Liver (tissue), 9 donors: Measurements from ENCODE around the gene CUBN. TPM values are rescaled to one million over a fixed set of nuclear protein-coding genes. Genes with fewer than 3 reads are reported as not detected.

Experiments
- DNase-seq: peaks from one replicate; pipeline ENCODE4 v3.0.0-alpha.2; 2017; ENCODE audit warnings: low spot score
- H3K27ac ChIP-seq, 2 donors: one replicate each; pipeline ENCODE4 v1.7.0; 2013; ENCODE audit warnings: inconsistent platforms in 2 of 2, low read length in 2 of 2, control low read depth in 1 of 2, low read depth in 1 of 2, mild to moderate bottlenecking in 1 of 2
- H3K27me3 ChIP-seq, 4 donors: one replicate each; pipeline versions ENCODE4 v1.6.1 to v1.7.0; 2013; ENCODE audit warnings: low read length in 3 of 4, inconsistent platforms in 1 of 4, mild to moderate bottlenecking in 1 of 4, moderate library complexity in 1 of 4; ENCODE audit not compliant: control insufficient read depth in 4 of 4, insufficient read depth in 4 of 4
- H3K36me3 ChIP-seq, 4 donors: one replicate each; pipeline versions ENCODE4 v1.6.1 to v1.7.0; 2013; ENCODE audit warnings: low read length in 3 of 4, mild to moderate bottlenecking in 3 of 4, low read depth in 1 of 4, moderate library complexity in 1 of 4; ENCODE audit not compliant: control insufficient read depth in 4 of 4, insufficient read depth in 3 of 4
- H3K4me1 ChIP-seq, 4 donors: one replicate each; pipeline versions ENCODE4 v1.6.1 to v1.7.0; 2013; ENCODE audit warnings: low read length in 3 of 4, mild to moderate bottlenecking in 3 of 4, moderate library complexity in 1 of 4; ENCODE audit not compliant: control insufficient read depth in 4 of 4, insufficient read depth in 4 of 4
- H3K4me3 ChIP-seq, 3 donors: one replicate each; pipeline versions ENCODE4 v1.6.1 to v1.7.0; 2013; ENCODE audit warnings: low read length in 3 of 3, control low read depth in 1 of 3, low read depth in 1 of 3, mild to moderate bottlenecking in 1 of 3
- H3K9ac ChIP-seq, 2 donors: one replicate each; pipeline ENCODE4 v1.7.0; 2013; ENCODE audit warnings: low read length in 2 of 2, mild to moderate bottlenecking in 2 of 2, moderate library complexity in 2 of 2, control low read depth in 1 of 2, low read depth in 1 of 2
- H3K9me3 ChIP-seq, 4 donors: one replicate each; pipeline versions ENCODE4 v1.6.1 to v1.7.0; 2013; ENCODE audit warnings: low read length in 3 of 4; ENCODE audit not compliant: control insufficient read depth in 4 of 4
- EGR1 ChIP-seq, 2 donors: IDR thresholded peaks; 2 replicates each; pipeline ENCODE4 v1.6.1; 2016 to 2018; ENCODE audit warnings: antibody characterized with exemption in 2 of 2, low read depth in 2 of 2
- FOXA2 ChIP-seq: IDR thresholded peaks from 2 replicates; pipeline ENCODE4 v1.6.1; 2016; ENCODE audit warnings: antibody characterized with exemption
- GABPA ChIP-seq, 2 donors: IDR thresholded peaks in 1 of 2; conservative IDR thresholded peaks in 1 of 2; 2 replicates each; pipeline ENCODE4 v1.6.1; 2016; ENCODE audit warnings: antibody characterized with exemption in 2 of 2, mild to moderate bottlenecking in 1 of 2, moderate library complexity in 1 of 2
- JUND ChIP-seq, 2 donors: IDR thresholded peaks; 2 replicates each; pipeline ENCODE4 v1.6.1; 2016; ENCODE audit warnings: antibody characterized with exemption in 2 of 2
- NR2F2 ChIP-seq: IDR thresholded peaks from 2 replicates; pipeline ENCODE4 v1.6.1; 2016; ENCODE audit warnings: antibody characterized with exemption
- RAD21 ChIP-seq, 2 donors: IDR thresholded peaks; 2 replicates each; pipeline ENCODE4 v1.6.1; 2016; ENCODE audit warnings: antibody characterized with exemption in 2 of 2, mild to moderate bottlenecking in 2 of 2
- RXRA ChIP-seq, 2 donors: IDR thresholded peaks; 2 replicates each; pipeline ENCODE4 v1.6.1; 2017 to 2018; ENCODE audit warnings: antibody characterized with exemption in 2 of 2, mild to moderate bottlenecking in 1 of 2
- SP1 ChIP-seq: IDR thresholded peaks from 2 replicates; pipeline ENCODE4 v1.6.1; 2018; ENCODE audit warnings: antibody characterized with exemption, mild to moderate bottlenecking
- TAF1 ChIP-seq: conservative IDR thresholded peaks from 2 replicates; pipeline ENCODE4 v1.6.1; 2016; ENCODE audit warnings: antibody characterized with exemption, mild to moderate bottlenecking
- YY1 ChIP-seq: IDR thresholded peaks from 2 replicates; pipeline ENCODE4 v1.6.1; 2016; ENCODE audit warnings: antibody characterized with exemption, mild to moderate bottlenecking
- WGBS: extraction: QIAGEN DNeasy Blood & Tissue Kit; methylation state at CpG from one replicate; pipeline ENCODE4 v1.1.7; 2013; 5-methylcytosine and 5-hydroxymethylcytosine counted together
- polyA plus RNA-seq, 2 donors: library from polyadenylated mRNA; stranded (reverse) in 1 of 2; unstranded in 1 of 2; fragments of 200-250 nt in 1 of 2; fragments of >200 nt in 1 of 2; fragmentation: Nextera tagmentation in 1 of 2; extraction: Ambion mirVana in 1 of 2; gene quantifications; one replicate each; pipeline versions ENCODE4 v1.2.1 to v1.2.3, GENCODE V29; 2013 to 2015
- total RNA-seq, 2 donors: library from RNA; depleted of rRNA; stranded (reverse); fragments of >200 nt; gene quantifications; one replicate each; pipeline ENCODE4 v1.2.3, GENCODE V29; 2014
- TF ChIP-seq, protein P1 (sequence below): IDR thresholded peaks from 2 replicates; pipeline ENCODE4 v1.6.1; 2016; ENCODE audit warnings: antibody characterized with exemption
- TF ChIP-seq, protein P2 (sequence below): IDR thresholded peaks from 2 replicates; pipeline ENCODE4 v1.6.1; 2016; ENCODE audit warnings: antibody characterized with exemption, mild to moderate bottlenecking
- TF ChIP-seq, protein P3 (sequence below): fragments of 150-350 bp; IDR thresholded peaks from 2 replicates; pipeline ENCODE4 v1.5.1; 2017; ENCODE audit warnings: improper control_type of control experiment, low read depth, low read length; ENCODE audit not compliant: missing input control
- TF ChIP-seq, protein P4 (sequence below): IDR thresholded peaks from 2 replicates; pipeline ENCODE4 v1.6.1; 2016; ENCODE audit warnings: antibody characterized with exemption
- donor health status: healthy.
- donor health status: healthy.
- donor health status: healthy.
- donor health status: healthy.
- donor health status: healthy.

CUBN gene
- total and polyA plus RNA-seq, 4 donors: 0.01 to 0.67 (median 0.30) TPM

DNA sequence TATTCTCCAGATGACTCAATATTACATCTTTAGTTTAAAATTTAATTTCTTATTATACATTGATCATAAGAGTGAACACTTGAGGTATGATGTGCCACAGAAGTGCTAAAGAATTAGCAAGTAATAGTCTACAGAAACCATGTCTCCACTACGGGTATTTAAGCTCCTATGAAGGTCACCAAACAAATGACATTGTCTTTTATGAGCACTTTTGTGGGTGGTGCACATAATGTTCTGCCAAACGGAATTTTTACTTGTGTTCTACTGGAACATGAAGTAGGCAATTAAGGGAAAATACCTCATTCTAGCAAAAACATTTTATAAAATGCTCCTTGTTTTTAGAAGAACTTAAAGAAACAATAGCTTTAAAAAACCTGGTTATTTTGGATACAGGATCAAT is 27.4 kb upstream of the CUBN start:
- no peak for DNase-seq
- Histone ChIP-seq H3K4me3 (no peak overlapping the region), H3K36me3 (no peaks in the 10 kb centered on the region), H3K27me3 (no peaks in the 10 kb centered on the region), H3K27ac (no peak overlapping the region), H3K9me3 (no peaks in the 10 kb centered on the region), H3K4me1 (no peaks in the 10 kb centered on the region), H3K9ac (no peak overlapping the region)
- TF ChIP-seq YY1 (no peak), TAF1 (no peak), EGR1 (IDR thresholded peaks at IDR 0.05; ENCODE audit: low read depth in 2 of 2) (no peak), RAD21 (IDR thresholded peaks at IDR 0.05) (no peak), RXRA (IDR thresholded peaks at IDR 0.05) (no peak), SP1 (no peak), FOXA2 (no peak), JUND (IDR thresholded peaks at IDR 0.05) (no peak), GABPA (IDR thresholded peaks at IDR 0.05 in 1 of 2, conservative IDR thresholded peaks at IDR 0.05 in 1 of 2) (no peak)
- TF ChIP-seq, protein P1, sequence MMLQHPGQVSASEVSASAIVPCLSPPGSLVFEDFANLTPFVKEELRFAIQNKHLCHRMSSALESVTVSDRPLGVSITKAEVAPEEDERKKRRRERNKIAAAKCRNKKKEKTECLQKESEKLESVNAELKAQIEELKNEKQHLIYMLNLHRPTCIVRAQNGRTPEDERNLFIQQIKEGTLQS: no peak
- TF ChIP-seq, protein P2, sequence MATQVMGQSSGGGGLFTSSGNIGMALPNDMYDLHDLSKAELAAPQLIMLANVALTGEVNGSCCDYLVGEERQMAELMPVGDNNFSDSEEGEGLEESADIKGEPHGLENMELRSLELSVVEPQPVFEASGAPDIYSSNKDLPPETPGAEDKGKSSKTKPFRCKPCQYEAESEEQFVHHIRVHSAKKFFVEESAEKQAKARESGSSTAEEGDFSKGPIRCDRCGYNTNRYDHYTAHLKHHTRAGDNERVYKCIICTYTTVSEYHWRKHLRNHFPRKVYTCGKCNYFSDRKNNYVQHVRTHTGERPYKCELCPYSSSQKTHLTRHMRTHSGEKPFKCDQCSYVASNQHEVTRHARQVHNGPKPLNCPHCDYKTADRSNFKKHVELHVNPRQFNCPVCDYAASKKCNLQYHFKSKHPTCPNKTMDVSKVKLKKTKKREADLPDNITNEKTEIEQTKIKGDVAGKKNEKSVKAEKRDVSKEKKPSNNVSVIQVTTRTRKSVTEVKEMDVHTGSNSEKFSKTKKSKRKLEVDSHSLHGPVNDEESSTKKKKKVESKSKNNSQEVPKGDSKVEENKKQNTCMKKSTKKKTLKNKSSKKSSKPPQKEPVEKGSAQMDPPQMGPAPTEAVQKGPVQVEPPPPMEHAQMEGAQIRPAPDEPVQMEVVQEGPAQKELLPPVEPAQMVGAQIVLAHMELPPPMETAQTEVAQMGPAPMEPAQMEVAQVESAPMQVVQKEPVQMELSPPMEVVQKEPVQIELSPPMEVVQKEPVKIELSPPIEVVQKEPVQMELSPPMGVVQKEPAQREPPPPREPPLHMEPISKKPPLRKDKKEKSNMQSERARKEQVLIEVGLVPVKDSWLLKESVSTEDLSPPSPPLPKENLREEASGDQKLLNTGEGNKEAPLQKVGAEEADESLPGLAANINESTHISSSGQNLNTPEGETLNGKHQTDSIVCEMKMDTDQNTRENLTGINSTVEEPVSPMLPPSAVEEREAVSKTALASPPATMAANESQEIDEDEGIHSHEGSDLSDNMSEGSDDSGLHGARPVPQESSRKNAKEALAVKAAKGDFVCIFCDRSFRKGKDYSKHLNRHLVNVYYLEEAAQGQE: no peak
- TF ChIP-seq, protein P3, sequence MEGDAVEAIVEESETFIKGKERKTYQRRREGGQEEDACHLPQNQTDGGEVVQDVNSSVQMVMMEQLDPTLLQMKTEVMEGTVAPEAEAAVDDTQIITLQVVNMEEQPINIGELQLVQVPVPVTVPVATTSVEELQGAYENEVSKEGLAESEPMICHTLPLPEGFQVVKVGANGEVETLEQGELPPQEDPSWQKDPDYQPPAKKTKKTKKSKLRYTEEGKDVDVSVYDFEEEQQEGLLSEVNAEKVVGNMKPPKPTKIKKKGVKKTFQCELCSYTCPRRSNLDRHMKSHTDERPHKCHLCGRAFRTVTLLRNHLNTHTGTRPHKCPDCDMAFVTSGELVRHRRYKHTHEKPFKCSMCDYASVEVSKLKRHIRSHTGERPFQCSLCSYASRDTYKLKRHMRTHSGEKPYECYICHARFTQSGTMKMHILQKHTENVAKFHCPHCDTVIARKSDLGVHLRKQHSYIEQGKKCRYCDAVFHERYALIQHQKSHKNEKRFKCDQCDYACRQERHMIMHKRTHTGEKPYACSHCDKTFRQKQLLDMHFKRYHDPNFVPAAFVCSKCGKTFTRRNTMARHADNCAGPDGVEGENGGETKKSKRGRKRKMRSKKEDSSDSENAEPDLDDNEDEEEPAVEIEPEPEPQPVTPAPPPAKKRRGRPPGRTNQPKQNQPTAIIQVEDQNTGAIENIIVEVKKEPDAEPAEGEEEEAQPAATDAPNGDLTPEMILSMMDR: no peak
- TF ChIP-seq, protein P4, sequence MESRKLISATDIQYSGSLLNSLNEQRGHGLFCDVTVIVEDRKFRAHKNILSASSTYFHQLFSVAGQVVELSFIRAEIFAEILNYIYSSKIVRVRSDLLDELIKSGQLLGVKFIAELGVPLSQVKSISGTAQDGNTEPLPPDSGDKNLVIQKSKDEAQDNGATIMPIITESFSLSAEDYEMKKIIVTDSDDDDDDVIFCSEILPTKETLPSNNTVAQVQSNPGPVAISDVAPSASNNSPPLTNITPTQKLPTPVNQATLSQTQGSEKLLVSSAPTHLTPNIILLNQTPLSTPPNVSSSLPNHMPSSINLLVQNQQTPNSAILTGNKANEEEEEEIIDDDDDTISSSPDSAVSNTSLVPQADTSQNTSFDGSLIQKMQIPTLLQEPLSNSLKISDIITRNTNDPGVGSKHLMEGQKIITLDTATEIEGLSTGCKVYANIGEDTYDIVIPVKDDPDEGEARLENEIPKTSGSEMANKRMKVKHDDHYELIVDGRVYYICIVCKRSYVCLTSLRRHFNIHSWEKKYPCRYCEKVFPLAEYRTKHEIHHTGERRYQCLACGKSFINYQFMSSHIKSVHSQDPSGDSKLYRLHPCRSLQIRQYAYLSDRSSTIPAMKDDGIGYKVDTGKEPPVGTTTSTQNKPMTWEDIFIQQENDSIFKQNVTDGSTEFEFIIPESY: no peak
- 83% methylated on average over 2 of the region's 2 CpGs for WGBS

- Histone ChIP-seq H3K4me1 (no peaks in the 10 kb centered on the region), H3K4me3 (no peak overlapping the region), H3K27ac (no peak overlapping the region), H3K9me3 (no peaks in the 10 kb centered on the region), H3K27me3 (no peaks in the 10 kb centered on the region), H3K36me3 (no peaks in the 10 kb centered on the region), H3K9ac (no peak overlapping the region)
- TF ChIP-seq, protein P2: no peak
- TF ChIP-seq, protein P1: no peak
- TF ChIP-seq, protein P4: no peak
- no peak for TF ChIP-seq JUND (IDR thresholded peaks at IDR 0.05)
- no peak for TF ChIP-seq NR2F2
- no peak for DNase-seq
Observed at GRCh38 chr10:17155826-17156225, 26.2 kb upstream of the CUBN start.
